Measurements from ENCODE around the gene USP34.
"Not testable (repeated sequence)": the region's sequence is repeated elsewhere in the genome, so short reads cannot be mapped to it uniquely, and the experiment has no call there.

The USP34 gene

GRCh38 chr2:61233581-61233980, 237.3 kb downstream of the USP34 start:
- DNase-seq = no peak

DNA sequence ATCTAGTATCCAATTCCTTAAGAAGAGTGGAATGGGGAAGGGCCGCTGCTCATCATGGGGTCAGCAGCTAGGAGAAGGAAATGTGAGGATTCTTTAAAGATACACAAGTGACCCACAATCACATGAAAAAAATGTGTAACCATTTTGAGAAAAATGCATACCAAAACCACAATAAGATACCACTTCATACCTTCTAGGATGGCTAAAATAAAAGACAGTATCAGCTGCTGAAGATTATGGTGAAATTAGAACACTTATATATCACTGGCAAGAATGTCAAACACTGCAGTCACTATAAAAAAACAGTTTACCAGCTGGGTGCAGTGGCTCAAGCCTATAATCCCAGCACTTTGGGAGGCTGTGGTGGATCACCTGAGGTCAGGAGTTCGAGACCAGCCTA, 241.0 kb downstream of the USP34 start:
- DNase-seq = no peak

GRCh38 chr2:61222567-61222966, 248.3 kb downstream of the USP34 start:
- DNase-seq = no peak

- no peak for DNase-seq
Observed at GRCh38 chr2:61221819-61222218, 249.1 kb downstream of the USP34 start.

GRCh38 chr2:61220768-61221167, 250.1 kb downstream of the USP34 start:
- DNase-seq = no peak

- no peak for DNase-seq
Observed at GRCh38 chr2:61218817-61219170, 252.1 kb downstream of the USP34 start.

DNA sequence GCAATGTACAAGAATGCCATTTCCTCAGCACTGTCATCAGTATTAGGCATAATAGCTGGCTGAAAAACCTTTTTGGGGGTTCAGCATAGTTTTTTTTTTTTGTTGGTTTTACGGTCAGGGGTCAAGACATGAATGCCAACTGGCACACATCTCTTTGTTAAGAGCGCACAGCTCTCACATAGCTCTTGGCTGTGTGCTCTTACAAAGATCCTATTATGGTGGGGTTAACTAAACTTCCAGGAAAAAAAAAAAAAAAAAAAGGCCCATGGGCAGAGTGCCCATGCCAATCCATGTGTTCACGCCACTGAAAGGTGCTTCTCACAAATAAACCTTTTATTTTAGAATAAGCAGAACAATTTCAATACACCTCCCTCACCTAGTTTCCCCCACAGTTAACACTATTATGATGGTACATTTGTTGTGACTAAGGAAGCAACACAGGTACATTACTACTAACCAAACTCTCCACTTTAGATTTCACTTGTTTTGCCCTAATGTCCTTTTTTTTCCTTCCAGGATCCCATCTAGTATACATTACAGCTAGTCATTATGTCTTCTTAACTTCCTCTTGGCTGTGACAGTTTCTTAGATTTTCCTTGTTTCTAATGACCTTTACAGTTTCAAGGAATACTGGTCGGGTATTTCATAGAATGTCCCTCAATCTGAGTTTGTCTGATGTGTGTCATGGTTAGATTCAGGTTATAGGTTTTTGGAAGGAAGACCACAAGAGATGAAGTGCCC, 252.6 kb downstream of the USP34 start:
- no peak for DNase-seq

DNA sequence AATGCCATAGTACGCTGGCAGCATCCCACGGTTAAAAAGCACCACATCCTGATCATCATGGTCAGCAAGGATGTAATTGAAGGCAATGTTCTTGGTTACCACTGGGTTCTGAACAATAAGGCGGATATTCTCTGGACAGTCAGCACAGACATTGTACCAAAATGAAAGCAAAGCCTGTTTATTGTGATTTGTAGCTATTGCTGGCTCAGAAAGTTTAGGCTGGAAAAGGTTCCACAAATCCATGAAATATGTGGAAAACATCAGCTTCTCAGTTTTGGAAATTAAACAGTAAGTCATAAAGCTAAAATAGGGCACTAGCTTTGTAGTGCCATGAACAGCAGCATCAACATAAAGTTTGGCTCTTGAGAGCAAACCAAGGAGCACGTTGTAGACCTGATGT, 256.7 kb downstream of the USP34 start:
- DNase-seq = no peak

DNA sequence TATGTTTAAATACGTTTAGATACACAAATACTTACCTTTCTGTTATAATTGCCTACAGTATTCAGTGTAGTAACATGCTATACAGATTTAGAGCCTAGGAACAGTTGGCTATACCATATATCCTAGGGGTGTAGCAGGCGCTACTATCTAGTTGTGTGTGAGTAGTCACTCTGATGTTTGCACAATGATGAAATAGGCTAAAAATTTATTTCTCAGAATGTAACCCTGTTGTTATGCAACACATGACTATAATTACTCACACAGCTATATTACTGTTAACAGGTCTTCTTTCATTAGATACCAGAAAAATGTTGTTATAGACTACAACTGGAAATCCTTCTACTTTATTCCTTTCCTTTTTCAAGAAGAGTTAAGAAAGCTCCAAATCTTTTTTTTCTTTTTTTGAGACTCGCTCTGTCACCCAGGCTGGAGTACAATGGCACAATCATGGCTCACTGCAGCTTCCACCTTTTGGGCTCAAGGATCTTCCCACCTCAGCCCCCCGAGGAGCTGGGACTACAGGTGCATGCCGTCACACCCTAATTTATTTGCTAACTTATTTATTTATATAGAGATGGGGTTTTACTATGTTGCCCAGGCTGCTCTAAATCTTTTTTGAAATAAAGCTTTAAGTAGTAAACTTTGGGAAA, 260.4 kb downstream of the USP34 start:
- DNase-seq = no peak

DNA sequence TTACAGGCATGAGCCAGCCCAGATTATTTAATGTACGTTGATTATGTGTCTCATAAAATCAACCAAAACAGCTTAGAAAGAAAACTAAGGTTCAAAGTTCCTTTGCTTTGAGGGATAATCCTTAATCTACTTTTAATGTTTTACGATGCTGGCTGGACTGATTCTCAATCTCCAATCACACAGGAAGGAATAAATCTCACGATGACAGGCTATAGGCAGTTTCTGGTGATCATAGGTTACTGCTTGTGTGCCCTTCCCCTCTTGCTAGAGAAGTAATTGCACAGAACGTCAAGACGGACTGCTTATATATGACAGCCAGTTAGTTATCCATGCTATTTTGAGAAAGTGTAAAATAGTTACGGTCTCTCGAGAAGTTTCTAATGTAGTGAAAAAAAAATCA, 265.8 kb downstream of the USP34 start:
- DNase-seq = no peak

- no peak for DNase-seq
Observed at GRCh38 chr2:61196671-61197070, 274.2 kb downstream of the USP34 start.

- DNase-seq = not testable (repeated sequence)
Observed at GRCh38 chr2:61194646-61195045, 276.2 kb downstream of the USP34 start.

DNA sequence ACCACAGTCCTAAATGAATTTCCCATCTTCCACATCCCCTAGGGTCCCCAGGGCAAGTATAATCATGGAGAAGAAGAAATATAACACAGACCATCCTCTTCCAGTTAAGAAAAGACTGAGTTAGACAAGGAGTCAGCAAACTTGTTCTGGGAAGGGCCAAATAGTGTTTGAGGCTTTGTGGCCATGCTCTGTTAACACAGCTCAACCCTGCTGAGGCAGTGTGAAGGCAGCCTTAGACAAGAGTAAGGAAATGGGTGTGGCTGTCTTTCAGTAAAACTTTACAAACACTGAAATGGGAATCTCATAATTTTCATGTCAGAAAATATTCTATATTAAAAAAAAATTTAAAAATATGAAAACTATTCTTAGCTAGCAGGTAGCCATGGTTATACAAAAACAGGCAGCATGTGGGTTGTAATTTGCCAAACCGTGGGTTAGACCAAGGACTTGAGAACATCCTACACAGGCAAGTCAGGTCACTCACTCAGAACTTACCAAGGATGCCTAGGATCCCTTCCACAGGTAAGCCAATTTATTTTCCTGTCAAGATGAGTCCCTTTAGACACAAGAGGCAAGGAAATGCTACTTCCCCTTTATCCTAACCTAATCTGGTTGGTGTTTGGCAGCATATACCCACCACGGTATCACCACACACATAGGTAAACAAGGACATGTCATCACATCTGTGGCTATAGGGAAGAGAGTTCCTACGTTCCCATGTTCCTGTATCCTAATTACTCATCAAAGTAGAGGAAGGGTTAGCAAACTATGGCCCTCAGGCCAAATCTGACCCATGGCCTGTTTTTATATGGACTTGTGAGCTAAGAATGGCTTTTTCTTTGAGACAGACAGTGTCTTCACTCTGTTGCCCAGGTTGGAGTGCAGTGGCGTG, 277.0 kb downstream of the USP34 start:
- peak; percentile 36 for DNase-seq

DNA sequence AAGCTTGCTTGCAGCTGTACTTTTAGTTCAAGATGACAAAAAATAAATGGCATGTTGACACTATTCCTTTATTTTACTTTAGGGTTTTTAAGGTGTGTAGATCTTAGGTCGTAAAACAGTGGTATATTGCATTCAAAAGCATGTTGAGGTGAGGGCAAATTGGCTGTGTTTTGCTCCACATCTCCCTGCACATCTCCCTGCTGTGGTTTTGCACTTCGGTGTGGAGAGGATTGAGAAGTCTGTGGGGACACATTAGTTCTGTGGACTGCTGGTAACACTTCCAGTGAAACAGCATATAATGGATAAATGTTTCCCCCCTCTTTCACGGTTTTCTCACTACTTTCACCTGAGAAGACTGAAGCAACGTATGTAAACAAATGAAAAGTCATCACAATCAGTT, 283.8 kb downstream of the USP34 start:
- DNase-seq = no peak

- no peak for DNase-seq
Observed at GRCh38 chr2:61185231-61185728, 285.6 kb downstream of the USP34 start.

DNA sequence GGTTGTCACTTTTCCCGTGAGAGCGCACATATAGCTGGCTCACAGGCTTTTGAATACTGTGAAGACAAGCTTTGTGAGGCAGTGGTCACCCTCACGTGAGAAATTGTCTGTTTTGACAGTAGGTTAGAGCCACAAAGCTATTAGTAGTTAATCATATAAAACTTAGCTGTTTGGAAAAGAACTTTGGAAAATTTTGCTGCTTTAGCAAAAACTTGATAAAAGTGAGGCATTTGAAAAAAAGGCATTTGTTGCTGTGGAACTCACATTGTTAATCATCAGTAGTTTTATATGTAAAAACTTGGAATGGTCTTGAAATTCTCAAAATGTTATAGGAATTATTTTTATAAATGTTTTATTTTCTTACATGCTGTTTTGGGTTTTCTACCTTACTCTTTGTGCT, 286.6 kb downstream of the USP34 start:
- no peak for DNase-seq

- no peak for DNase-seq
Observed at GRCh38 chr2:61183795-61184194, 287.1 kb downstream of the USP34 start.

- no peak for DNase-seq
Observed at GRCh38 chr2:61182059-61182383, 288.9 kb downstream of the USP34 start.

DNA sequence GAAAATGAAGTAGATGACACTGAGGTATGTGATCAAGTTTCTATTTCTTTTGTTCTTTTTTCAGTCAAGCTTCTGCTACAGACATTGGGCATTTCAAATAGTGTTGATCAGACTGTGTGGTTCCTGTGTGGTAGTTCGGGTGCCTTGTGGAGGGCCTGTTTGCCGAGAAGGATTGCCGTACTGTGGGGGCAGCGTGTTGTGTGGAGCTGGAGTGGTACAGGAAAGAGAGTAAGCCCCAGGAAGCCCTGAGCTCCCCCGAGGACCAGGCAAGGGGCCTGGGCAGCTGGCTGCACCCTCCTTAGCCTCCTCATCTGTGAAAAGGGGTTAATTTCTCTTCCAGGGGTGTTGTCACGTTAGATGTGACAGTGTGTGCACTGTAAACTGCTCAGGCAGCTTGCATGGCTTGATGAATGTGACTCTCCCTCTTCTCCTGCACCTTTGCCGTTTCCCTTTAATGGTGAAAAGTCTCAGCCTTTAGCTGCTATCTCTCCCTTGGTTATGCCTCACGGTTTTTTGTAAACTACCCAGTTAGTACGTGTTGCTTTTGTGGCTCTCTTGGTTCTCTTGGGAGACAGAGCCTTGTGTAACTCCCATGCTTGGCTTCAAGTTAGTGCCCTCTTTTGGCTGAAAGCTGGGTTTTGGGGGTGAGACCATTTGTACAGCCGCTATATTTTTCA, 289.4 kb downstream of the USP34 start:
- no peak for DNase-seq

GRCh38 chr2:61180686-61181085, 290.2 kb downstream of the USP34 start:
- DNase-seq = no peak

DNA sequence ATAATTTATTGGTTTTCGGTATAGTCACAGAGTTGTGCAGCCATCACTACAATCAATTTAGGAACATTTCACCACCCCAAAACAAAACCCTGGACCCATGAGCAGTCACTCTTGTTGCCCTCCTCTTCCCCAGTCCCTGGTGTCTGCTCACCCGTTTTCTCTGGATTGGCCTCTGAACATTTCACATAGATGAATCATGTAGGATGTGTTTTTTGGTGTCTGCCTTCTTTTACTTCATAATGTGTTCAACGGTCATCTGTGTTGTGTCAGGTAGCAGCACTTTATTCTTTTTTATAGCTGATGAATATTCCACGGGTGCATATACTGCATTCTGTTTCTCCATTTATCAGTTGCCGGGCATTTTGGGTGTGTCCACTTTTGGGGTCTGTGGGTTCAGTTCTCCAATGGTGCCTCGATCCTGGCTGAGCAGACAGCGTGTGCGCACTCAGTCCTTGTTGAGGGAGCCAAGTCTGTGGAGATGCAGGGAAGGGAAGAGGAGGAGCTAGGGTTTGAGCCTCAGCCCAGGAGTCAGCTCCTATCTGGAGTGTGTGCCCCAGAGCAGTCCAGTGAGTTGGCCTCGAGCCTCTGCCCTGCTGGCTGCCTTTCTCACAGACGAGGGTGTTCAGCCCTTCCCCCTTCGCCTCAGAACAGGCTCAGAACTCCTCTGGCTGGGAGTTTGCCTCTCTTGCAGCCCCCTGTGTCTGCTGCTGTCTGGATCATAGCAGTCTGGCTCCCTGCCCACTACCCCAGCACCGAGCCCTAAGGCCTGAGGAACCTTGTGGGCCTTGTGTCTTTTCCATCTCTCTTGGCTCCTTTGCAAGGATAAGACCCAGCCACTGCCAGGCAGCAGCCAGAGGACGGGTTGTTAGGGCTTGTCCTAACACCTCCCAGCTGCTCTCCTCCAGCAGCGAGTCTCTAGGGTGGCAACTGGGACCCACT, 290.9 kb downstream of the USP34 start:
- no peak for DNase-seq

Measured in CD4-positive, alpha-beta T cell treated with Interleukin-10 for 1 hour (primary cell).